CD14-positive monocyte (primary cell): ENCODE results near the gene RNF31. TPM values are rescaled to one million over a fixed set of nuclear protein-coding genes. Genes with fewer than 3 reads are reported as not detected.

Experiments used
- DNase-seq, 3 donors: peaks; one replicate each; pipeline ENCODE4 v3.0.0-alpha.2; 2011 to 2022
- H2AFZ ChIP-seq: 2 replicates; pipeline ENCODE4 v1.6.0; 2012; ENCODE audit warnings: mild to moderate bottlenecking, low read depth, low read length, inconsistent platforms; ENCODE audit not compliant: insufficient read depth, poor library complexity, severe bottlenecking
- H3K27ac ChIP-seq, 2 donors: 1 replicate in 1 of 2; 2 replicates in 1 of 2; pipeline ENCODE4 v1.5.1; 2012 to 2013; ENCODE audit warnings: low read length in 2 of 2, control low read depth in 1 of 2, inconsistent platforms in 1 of 2, low read depth in 1 of 2, mild to moderate bottlenecking in 1 of 2
- H3K27me3 ChIP-seq, 2 donors: one replicate each; pipeline versions ENCODE4 v1.6.0 to v1.6.1; 2011 to 2013; ENCODE audit warnings: low read length in 2 of 2; ENCODE audit not compliant: control insufficient read depth in 2 of 2, insufficient read depth in 2 of 2
- H3K36me3 ChIP-seq, 2 donors: replicated peaks in 1 of 2; 1 replicate in 1 of 2; 2 replicates in 1 of 2; pipeline versions ENCODE4 v1.5.1 to v1.6.1; 2012 to 2013; ENCODE audit warnings: low read length in 2 of 2, control low read depth in 1 of 2, inconsistent platforms in 1 of 2, mild to moderate bottlenecking in 1 of 2; ENCODE audit not compliant: insufficient read depth in 2 of 2, control insufficient read depth in 1 of 2
- H3K4me1 ChIP-seq, 2 donors: 1 replicate in 1 of 2; 2 replicates in 1 of 2; pipeline versions ENCODE4 v1.5.1 to v1.6.1; 2012 to 2013; ENCODE audit warnings: low read length in 2 of 2, control low read depth in 1 of 2, inconsistent platforms in 1 of 2, mild to moderate bottlenecking in 1 of 2, moderate library complexity in 1 of 2; ENCODE audit not compliant: insufficient read depth in 2 of 2, control insufficient read depth in 1 of 2
- H3K4me2 ChIP-seq: replicated peaks from 2 replicates; pipeline ENCODE3; 2012; ENCODE audit warnings: low read length, moderate library complexity, mild to moderate bottlenecking; ENCODE audit not compliant: poor library complexity, severe bottlenecking; ENCODE audit errors: extremely low read depth
- H3K4me3 ChIP-seq, 3 experiments: fragments of 200-600 bp in 1 of 3; sonication (generic) in 1 of 3; replicated peaks in 1 of 3; 1 replicate in 2 of 3; 2 replicates in 1 of 3; pipeline ENCODE4 v1.5.1; 2011 to 2013; ENCODE audit warnings: low read length in 3 of 3, mild to moderate bottlenecking in 3 of 3, control low read depth in 2 of 3, low read depth in 2 of 3, inconsistent platforms in 1 of 3, moderate library complexity in 1 of 3
- H3K79me2 ChIP-seq: 2 replicates; pipeline ENCODE4 v1.6.0; 2012; ENCODE audit warnings: mild to moderate bottlenecking, control low read depth, inconsistent platforms, low read length, moderate library complexity; ENCODE audit not compliant: insufficient read depth
- H3K9ac ChIP-seq: 2 replicates; pipeline ENCODE4 v1.6.0; 2017; ENCODE audit warnings: low read length, mild to moderate bottlenecking; ENCODE audit not compliant: insufficient read depth, poor library complexity, severe bottlenecking
- H3K9me3 ChIP-seq, 2 donors: replicated peaks in 1 of 2; 1 replicate in 1 of 2; 2 replicates in 1 of 2; pipeline versions ENCODE4 v1.5.1 to v1.6.1; 2012 to 2013; ENCODE audit warnings: low read length in 2 of 2, control low read depth in 1 of 2; ENCODE audit not compliant: control insufficient read depth in 1 of 2, insufficient read depth in 1 of 2
- H4K20me1 ChIP-seq: 2 replicates; pipeline ENCODE4 v1.6.0; 2012; ENCODE audit warnings: mild to moderate bottlenecking, low read length, control low read depth, moderate library complexity; ENCODE audit not compliant: insufficient read depth
- H3K27ac Mint-ChIP-seq, 7 donors: one replicate each; pipeline ENCODE4 v1.8.0; 2020; ENCODE audit warnings: mild to moderate bottlenecking in 7 of 7, mixed read lengths in 7 of 7, moderate library complexity in 6 of 7, inconsistent platforms in 2 of 7
- H3K27me3 Mint-ChIP-seq, 3 donors: one replicate each; pipeline ENCODE4 v1.8.0; 2021 to 2022; ENCODE audit warnings: low read depth in 3 of 3, mild to moderate bottlenecking in 3 of 3, mixed read lengths in 3 of 3, moderate library complexity in 3 of 3, inconsistent platforms in 1 of 3
- H3K36me3 Mint-ChIP-seq, 2 donors: one replicate each; pipeline ENCODE4 v1.8.0; 2020; ENCODE audit warnings: mixed read lengths in 2 of 2, inconsistent platforms in 1 of 2, mild to moderate bottlenecking in 1 of 2
- H3K4me1 Mint-ChIP-seq: one replicate; pipeline ENCODE4 v1.8.0; 2020; ENCODE audit warnings: mild to moderate bottlenecking, mixed read lengths
- H3K4me3 Mint-ChIP-seq, 2 donors: one replicate each; pipeline ENCODE4 v1.8.0; 2020; ENCODE audit warnings: mild to moderate bottlenecking in 2 of 2, mixed read lengths in 2 of 2, moderate library complexity in 1 of 2
- H3K9me3 Mint-ChIP-seq, 7 donors: one replicate each; pipeline ENCODE4 v1.8.0; 2020 to 2022; ENCODE audit warnings: mixed read lengths in 7 of 7, mild to moderate bottlenecking in 6 of 7, moderate library complexity in 6 of 7, inconsistent platforms in 2 of 7
- WGBS: methylation state at CpG from one replicate; pipeline ENCODE4 v1.1.5; 2013; ENCODE audit warnings: missing lambda C conversion rate; ENCODE audit not compliant: insufficient coverage; 5-methylcytosine and 5-hydroxymethylcytosine counted together
- intact Hi-C, 2 donors: fragments of 100-400 bp; cut with micrococcal nuclease; formaldehyde crosslinking; loops; one replicate each; pipeline versions ENCODE4 v1.15.0 to v1.15.1; 2023
- polyA plus RNA-seq, 3 donors: library from polyadenylated mRNA; depleted of rRNA in 1 of 3; unstranded in 2 of 3; stranded (reverse) in 1 of 3; fragments of 300-500 nt in 2 of 3; fragments of >200 nt in 1 of 3; fragmentation: Illumina TruSeq in 2 of 3; gene quantifications; 1 replicate in 2 of 3; 2 replicates in 1 of 3; pipeline ENCODE4 v1.2.3, GENCODE V29; 2012 to 2021
- TF ChIP-seq, protein P1 (sequence below): fragments of 200-600 bp; IDR thresholded peaks from one replicate; pipeline ENCODE4 v1.8.0; 2022; ENCODE audit warnings: antibody characterized with exemption, mild to moderate bottlenecking

Gene RNF31
- polyA plus RNA-seq, 3 donors, result 30.7 to 63.2 (median 36.8) TPM

DNA sequence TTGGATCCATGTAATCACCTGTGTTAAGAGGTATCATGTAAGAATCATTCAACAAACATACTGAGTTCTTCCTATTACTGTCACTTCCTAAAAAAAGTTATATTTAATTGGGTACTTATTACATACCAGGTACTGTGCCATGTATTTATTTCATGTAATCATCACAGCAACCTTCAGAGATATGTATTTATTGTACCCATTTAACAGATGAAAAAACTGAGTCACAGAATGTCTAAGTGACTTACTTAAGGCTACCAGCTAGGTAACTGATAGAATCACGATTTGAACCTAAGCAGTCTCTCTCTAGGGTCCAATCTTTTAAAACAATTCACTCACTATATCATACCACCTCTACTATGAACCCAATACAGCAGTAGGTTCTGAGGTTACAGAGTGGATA, 2.8 kb upstream of the RNF31 start:
- Mint-ChIP-seq H3K27ac (peak overlapping the region in 1 of 7 donors; percentile 63), H3K36me3 (peaks cover 39 to 43% of the 10 kb centered on the region in 2 donors)
- peak overlapping the region in 1 of 2 donors; percentile 84 for H3K27ac ChIP-seq

DNA sequence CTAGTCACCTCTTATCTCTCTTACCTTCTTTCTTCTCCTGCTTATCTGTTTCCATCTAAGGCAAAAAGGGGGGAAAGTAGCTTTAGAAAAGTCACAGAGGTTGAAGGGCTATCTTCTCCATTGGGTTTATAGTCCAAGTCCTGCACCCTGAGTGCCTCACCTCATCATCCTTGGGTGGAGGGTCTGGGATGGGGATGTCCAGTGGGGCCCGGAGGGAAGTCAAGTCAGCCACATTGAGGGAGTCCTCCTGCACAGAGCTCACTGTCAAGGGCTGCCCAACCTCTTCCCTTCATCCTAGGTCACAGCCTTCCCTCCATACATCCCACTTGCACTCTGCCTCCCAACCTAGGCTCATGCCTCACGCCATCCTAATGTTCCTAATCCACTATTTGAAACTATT, 2.1 kb upstream of the RNF31 start:
- intact Hi-C loops, result no loop called here
- Histone ChIP-seq H3K4me1 (peaks cover 40 to 56% of the 10 kb centered on the region in 2 donors), H3K4me2 (peak overlapping the region; percentile 98), H3K4me3 (peak overlapping the region in 2 of 3 experiments; percentile 84 to 100), H3K79me2 (peaks cover 70% of the 10 kb centered on the region), H3K27ac (peak overlapping the region in 1 of 2 donors; percentile 84), H4K20me1 (peaks cover 59% of the 10 kb centered on the region), H3K27me3 (no peaks in the 10 kb centered on the region), H3K36me3 (peaks cover 30 to 42% of the 10 kb centered on the region in 2 donors), H2AFZ (no peak overlapping the region), H3K9me3 (no peaks in the 10 kb centered on the region), H3K9ac (no peak overlapping the region)
- peak overlapping the region in 5 of 7 donors; percentile 14 to 99 (median 96) for H3K27ac Mint-ChIP-seq
- H3K27me3 Mint-ChIP-seq, result peaks cover 0 to 2% (median 1%) of the 10 kb centered on the region in 3 donors
- peaks cover 55% of the 10 kb centered on the region for H3K4me1 Mint-ChIP-seq
- no peak for DNase-seq
- H3K4me3 Mint-ChIP-seq, result peak overlapping the region; percentile 98 to 99
- peaks cover 43 to 46% of the 10 kb centered on the region in 2 donors for H3K36me3 Mint-ChIP-seq
- WGBS, result no CpG with 5 or more reads among the region's 2 CpGs
- TF ChIP-seq, protein P1, sequence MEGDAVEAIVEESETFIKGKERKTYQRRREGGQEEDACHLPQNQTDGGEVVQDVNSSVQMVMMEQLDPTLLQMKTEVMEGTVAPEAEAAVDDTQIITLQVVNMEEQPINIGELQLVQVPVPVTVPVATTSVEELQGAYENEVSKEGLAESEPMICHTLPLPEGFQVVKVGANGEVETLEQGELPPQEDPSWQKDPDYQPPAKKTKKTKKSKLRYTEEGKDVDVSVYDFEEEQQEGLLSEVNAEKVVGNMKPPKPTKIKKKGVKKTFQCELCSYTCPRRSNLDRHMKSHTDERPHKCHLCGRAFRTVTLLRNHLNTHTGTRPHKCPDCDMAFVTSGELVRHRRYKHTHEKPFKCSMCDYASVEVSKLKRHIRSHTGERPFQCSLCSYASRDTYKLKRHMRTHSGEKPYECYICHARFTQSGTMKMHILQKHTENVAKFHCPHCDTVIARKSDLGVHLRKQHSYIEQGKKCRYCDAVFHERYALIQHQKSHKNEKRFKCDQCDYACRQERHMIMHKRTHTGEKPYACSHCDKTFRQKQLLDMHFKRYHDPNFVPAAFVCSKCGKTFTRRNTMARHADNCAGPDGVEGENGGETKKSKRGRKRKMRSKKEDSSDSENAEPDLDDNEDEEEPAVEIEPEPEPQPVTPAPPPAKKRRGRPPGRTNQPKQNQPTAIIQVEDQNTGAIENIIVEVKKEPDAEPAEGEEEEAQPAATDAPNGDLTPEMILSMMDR, result no peak
- H3K9me3 Mint-ChIP-seq, result no peaks in the 10 kb centered on the region

More for the DNA sequence above, 2.8 kb upstream of the RNF31 start:
- Mint-ChIP-seq H3K4me3 (no peak overlapping the region), H3K4me1 (peaks cover 58% of the 10 kb centered on the region), H3K9me3 (no peaks in the 10 kb centered on the region), H3K27me3 (peaks cover 0 to 2% (median 1%) of the 10 kb centered on the region in 3 donors)
- Histone ChIP-seq H3K36me3 (peaks cover 25 to 38% of the 10 kb centered on the region in 2 donors), H3K4me1 (peaks cover 46 to 62% of the 10 kb centered on the region in 2 donors), H2AFZ (no peak overlapping the region), H3K27me3 (no peaks in the 10 kb centered on the region), H4K20me1 (peaks cover 53% of the 10 kb centered on the region), H3K9ac (no peak overlapping the region), H3K9me3 (no peaks in the 10 kb centered on the region), H3K4me3 (peak overlapping the region in 1 of 3 experiments; percentile 100), H3K4me2 (peak overlapping the region; percentile 98), H3K79me2 (peaks cover 70% of the 10 kb centered on the region)
- no CpG with 5 or more reads among the region's 1 CpG for WGBS
- TF ChIP-seq, protein P1, result no peak
- no peak for DNase-seq
- intact Hi-C loops, result no loop called here
